Heart left ventricle (tissue), 16 donors: ENCODE results near the gene HAUS2. TPM values are rescaled to one million over a fixed set of nuclear protein-coding genes. Genes with fewer than 3 reads are reported as not detected.

Source experiments
- ATAC-seq, 4 donors: fragments of 200-7000 bp; cut with Tn5 transposase; one replicate each; pipeline ENCODE4 v1.9.1; 2020 to 2022; ENCODE audit warnings: moderate library complexity in 4 of 4, mild to moderate bottlenecking in 3 of 4, moderate number of reproducible peaks in 1 of 4
- DNase-seq, 5 donors: peaks; one replicate each; pipeline ENCODE4 v3.0.0-alpha.2; 2020
- H3K27ac ChIP-seq, 12 donors: fragments of 200-600 bp; sonication (generic) in 4 of 12; one replicate each; pipeline versions ENCODE4 v1.5.0 to v1.8.0; 2016 to 2022; ENCODE audit warnings: mild to moderate bottlenecking in 2 of 12
- H3K27me3 ChIP-seq, 9 donors: fragments of 200-600 bp; sonication (generic) in 2 of 9; one replicate each; pipeline versions ENCODE4 v1.5.1 to v1.8.0; 2016 to 2022; ENCODE audit warnings: mild to moderate bottlenecking in 3 of 9
- H3K36me3 ChIP-seq, 9 donors: fragments of 200-600 bp; sonication (generic) in 2 of 9; one replicate each; pipeline versions ENCODE4 v1.5.0 to v1.8.0; 2018 to 2022; ENCODE audit warnings: mild to moderate bottlenecking in 2 of 9
- H3K4me1 ChIP-seq, 12 donors: fragments of 200-600 bp; sonication (generic) in 4 of 12; one replicate each; pipeline versions ENCODE4 v1.5.0 to v1.8.0; 2016 to 2022; ENCODE audit warnings: mild to moderate bottlenecking in 3 of 12
- H3K4me3 ChIP-seq, 12 donors: fragments of 200-600 bp; sonication (generic) in 4 of 12; one replicate each; pipeline versions ENCODE4 v1.5.0 to v1.8.0; 2017 to 2022; ENCODE audit warnings: mild to moderate bottlenecking in 9 of 12, moderate library complexity in 4 of 12
- H3K9me3 ChIP-seq, 12 donors: fragments of 200-600 bp; sonication (generic) in 4 of 12; one replicate each; pipeline versions ENCODE4 v1.5.0 to v1.8.0; 2016 to 2022; ENCODE audit warnings: mild to moderate bottlenecking in 1 of 12
- POLR2A ChIP-seq, 2 donors: fragments of 450-650 bp; IDR thresholded peaks; one replicate each; pipeline ENCODE4 v1.6.1; 2017; ENCODE audit warnings: antibody characterized with exemption in 2 of 2, mild to moderate bottlenecking in 2 of 2, moderate library complexity in 2 of 2
- WGBS, 4 donors: extraction: QIAGEN DNeasy Blood & Tissue Kit in 2 of 4; methylation state at CpG; one replicate each; pipeline versions ENCODE4 v1.1.5 to v1.1.7; 2013 to 2018; 5-methylcytosine and 5-hydroxymethylcytosine counted together
- intact Hi-C, 10 donors: fragments of 100-400 bp; cut with DNase I; formaldehyde crosslinking; loops; one replicate each; pipeline versions ENCODE4 v1.11.1 to v1.14.2; 2022
- polyA plus RNA-seq, 2 donors: library from polyadenylated mRNA; stranded (reverse); fragments of 200-250 nt; gene quantifications; one replicate each; pipeline ENCODE4 v1.2.3, GENCODE V29; 2013
- total RNA-seq, 9 donors: library from RNA; depleted of rRNA in 2 of 9; stranded (reverse); fragments of >200 nt in 2 of 9; fragmentation: NEBNext Ultra II Directional in 3 of 9; extraction: Animal tissue kit (Norgen Biotek cat#: 25700) in 3 of 9; gene quantifications; one replicate each; pipeline versions ENCODE4 v1.1.0 to v1.2.4, GENCODE V29; 2016 to 2023
- TF ChIP-seq, protein P1 (sequence below), 12 donors: fragments of 200-600 bp; sonication (generic) in 4 of 12; IDR thresholded peaks; one replicate each; pipeline versions ENCODE4 v1.5.0 to v1.8.0; 2018 to 2022; ENCODE audit warnings: antibody characterized with exemption in 12 of 12, mild to moderate bottlenecking in 5 of 12
- donor health status: ischemic (EF 13 %, LVEDD 7.1; RV severe dilation, severe dysfunction).
- donor health status: healthy with polysubstance abuse.
- donor health status: DM: no; HTN: yes; CAD: no.
- donor health status: DM: no; HTN: no; CAD: no.
- donor health status: ischemic (EF 25% LVEDD 6.9; RV normal size, moderate dysfunction).
- donor health status: ischemic (EF 25% LVEDD 5.7; RV mildly dilated, moderate dysfunction).
- donor health status: healthy.
- donor health status: DM: yes; HTN: yes; CAD: no.
- donor health status: ischemic (EF 35%, LVEDD 5.7; RV mildly dilated, moderate dysfunction).
- donor health status: nonischemic (EF 11% LVEDD 7.7; RV severe dilation, severe dysfunction).
- donor health status: DM: yes; HTN: yes; CAD: no.
- donor health status: PGD.
- donor health status: ischemic (EF 29% LVEDD 5.4; RV normal size, mild dysfunction).
- donor health status: nonischemic (EF 23%, LVEDD 6.1; RV moderate dilation, normal function).

The HAUS2 gene
- total and polyA plus RNA-seq, 11 donors = 8.6 to 27.8 (median 13.7) TPM

DNA sequence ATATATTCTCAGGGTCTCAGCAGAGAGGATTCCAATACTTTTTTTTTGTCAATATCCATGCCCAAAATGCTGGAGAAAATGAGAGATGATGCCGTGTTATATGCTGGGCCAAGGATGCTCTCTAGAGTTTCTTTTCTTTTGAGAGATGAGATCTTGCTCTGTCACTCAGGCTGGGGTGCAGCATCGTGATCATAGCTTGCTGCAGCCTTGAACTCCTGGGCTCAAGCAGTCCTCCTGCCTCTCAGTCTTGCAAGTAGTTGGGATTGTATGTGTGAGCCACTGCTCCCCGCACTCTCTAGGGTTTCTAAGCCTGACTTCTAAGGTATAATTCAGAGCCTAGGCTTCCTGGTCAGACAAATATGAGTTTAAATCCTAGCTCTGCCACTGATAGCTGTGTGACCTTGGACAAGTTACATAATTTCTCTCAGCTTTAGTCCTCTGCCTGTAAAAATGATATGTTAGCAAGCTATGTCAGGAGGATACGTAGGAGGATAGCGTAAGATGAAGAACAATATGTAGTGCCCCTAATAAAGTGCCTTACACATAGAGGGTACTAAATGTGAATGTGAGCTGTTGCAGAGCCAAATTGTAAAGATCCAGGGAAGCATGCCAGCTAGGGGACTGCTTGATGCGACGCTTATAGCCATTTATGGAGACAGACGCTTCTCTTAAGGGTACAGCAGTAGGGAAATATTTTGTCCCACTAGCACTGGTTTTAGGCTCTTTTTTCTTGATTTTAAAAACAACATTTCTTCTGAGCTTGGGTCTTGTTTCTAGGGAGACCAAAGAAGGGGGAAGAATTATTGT lies 34.1 kb downstream of the HAUS2 start:
- peak overlapping the region in 7 of 12 donors; percentile 14 to 33 (median 22) for H3K4me3 ChIP-seq
- no peak for ATAC-seq
- intact Hi-C loops = loop anchor here in 2 of 10 donors (10.0 kb wide), 1 partner anchor 62 kb away; no protein-coding TSS in a partner anchor
- H3K4me1 ChIP-seq = peaks cover 5 to 73% (median 52%) of the 10 kb centered on the region in 12 donors
- DNase-seq = no peak
- 50 to 60% (median 55%) methylated on average over 8 of the region's 8 CpGs for WGBS, 4 donors
- no peak for TF ChIP-seq POLR2A (IDR thresholded peaks at IDR 0.05)
- TF ChIP-seq, protein P1, sequence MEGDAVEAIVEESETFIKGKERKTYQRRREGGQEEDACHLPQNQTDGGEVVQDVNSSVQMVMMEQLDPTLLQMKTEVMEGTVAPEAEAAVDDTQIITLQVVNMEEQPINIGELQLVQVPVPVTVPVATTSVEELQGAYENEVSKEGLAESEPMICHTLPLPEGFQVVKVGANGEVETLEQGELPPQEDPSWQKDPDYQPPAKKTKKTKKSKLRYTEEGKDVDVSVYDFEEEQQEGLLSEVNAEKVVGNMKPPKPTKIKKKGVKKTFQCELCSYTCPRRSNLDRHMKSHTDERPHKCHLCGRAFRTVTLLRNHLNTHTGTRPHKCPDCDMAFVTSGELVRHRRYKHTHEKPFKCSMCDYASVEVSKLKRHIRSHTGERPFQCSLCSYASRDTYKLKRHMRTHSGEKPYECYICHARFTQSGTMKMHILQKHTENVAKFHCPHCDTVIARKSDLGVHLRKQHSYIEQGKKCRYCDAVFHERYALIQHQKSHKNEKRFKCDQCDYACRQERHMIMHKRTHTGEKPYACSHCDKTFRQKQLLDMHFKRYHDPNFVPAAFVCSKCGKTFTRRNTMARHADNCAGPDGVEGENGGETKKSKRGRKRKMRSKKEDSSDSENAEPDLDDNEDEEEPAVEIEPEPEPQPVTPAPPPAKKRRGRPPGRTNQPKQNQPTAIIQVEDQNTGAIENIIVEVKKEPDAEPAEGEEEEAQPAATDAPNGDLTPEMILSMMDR (IDR thresholded peaks at IDR 0.05) = no peak
- H3K27me3 ChIP-seq = no peaks in the 10 kb centered on the region
- H3K36me3 ChIP-seq = peaks cover 0 to 23% (median 5%) of the 10 kb centered on the region in 9 donors
- no peaks in the 10 kb centered on the region for H3K9me3 ChIP-seq
- H3K27ac ChIP-seq = peak overlapping the region in 11 of 12 donors; percentile 48 to 83 (median 75)

- peak overlapping the region in 10 of 12 donors; percentile 16 to 83 (median 76) for H3K27ac ChIP-seq
- H3K4me3 ChIP-seq = peak overlapping the region in 7 of 12 donors; percentile 14 to 33 (median 22)
- H3K27me3 ChIP-seq = no peaks in the 10 kb centered on the region
- no peaks in the 10 kb centered on the region for H3K9me3 ChIP-seq
- TF ChIP-seq, protein P1 (IDR thresholded peaks at IDR 0.05) = no peak
- peaks cover 0 to 24% (median 5%) of the 10 kb centered on the region in 9 donors for H3K36me3 ChIP-seq
- 13 to 30% (median 16%) methylated on average over 4 of the region's 4 CpGs for WGBS, 4 donors
- ATAC-seq (peak in 1 of 4 donors; percentile 23), DNase-seq (no peak)
- intact Hi-C loops = loop anchor here in 2 of 10 donors (10.0 kb wide), 1 partner anchor 61 kb away; no protein-coding TSS in a partner anchor
- peaks cover 5 to 67% (median 44%) of the 10 kb centered on the region in 12 donors for H3K4me1 ChIP-seq
Observed at GRCh38 chr15:42584031-42584765, 35.6 kb downstream of the HAUS2 start.

GRCh38 chr15:42590619-42591237 lies 42.1 kb downstream of the HAUS2 start:
- Histone ChIP-seq H3K4me3 (no peak overlapping the region), H3K27ac (peak overlapping the region in 2 of 12 donors; percentile 11 to 80), H3K4me1 (peaks cover 0 to 56% (median 28%) of the 10 kb centered on the region in 12 donors), H3K27me3 (no peaks in the 10 kb centered on the region), H3K9me3 (no peaks in the 10 kb centered on the region), H3K36me3 (peaks cover 0 to 32% (median 5%) of the 10 kb centered on the region in 9 donors)
- WGBS, 4 donors = 90 to 94% (median 92%) methylated on average over 5 of the region's 5 CpGs
- intact Hi-C loops = no loop called here
- TF ChIP-seq POLR2A (IDR thresholded peaks at IDR 0.05) = no peak
- TF ChIP-seq, protein P1 (IDR thresholded peaks at IDR 0.05) = no peak
- ATAC-seq (no peak), DNase-seq (no peak)
